Neutrophil (primary cell): ENCODE results near the gene FNBP1L.

Source experiments
- H3K27ac ChIP-seq: fragments of 200-600 bp; sonication (generic); 2 replicates; pipeline ENCODE4 v1.5.1; 2016; ENCODE audit warnings: mild to moderate bottlenecking, moderate library complexity
- H3K27me3 ChIP-seq: fragments of 200-600 bp; sonication (generic); 2 replicates; pipeline ENCODE4 v1.6.0; 2016; ENCODE audit warnings: mild to moderate bottlenecking
- H3K36me3 ChIP-seq: fragments of 200-600 bp; sonication (generic); 2 replicates; pipeline ENCODE4 v1.5.1; 2017
- H3K4me1 ChIP-seq, 2 experiments: fragments of 200-600 bp in 1 of 2; sonication (generic) in 1 of 2; 1 replicate in 1 of 2; 2 replicates in 1 of 2; pipeline versions ENCODE4 v1.5.1 to v1.6.1; 2013 to 2016; ENCODE audit warnings: low read depth in 1 of 2, low read length in 1 of 2, mild to moderate bottlenecking in 1 of 2, moderate library complexity in 1 of 2; ENCODE audit not compliant: control insufficient read depth in 1 of 2, insufficient read depth in 1 of 2
- H3K4me3 ChIP-seq, 2 experiments: fragments of 200-600 bp in 1 of 2; sonication (generic) in 1 of 2; 1 replicate in 1 of 2; 2 replicates in 1 of 2; pipeline ENCODE4 v1.5.1; 2013 to 2016; ENCODE audit warnings: low read depth in 1 of 2, low read length in 1 of 2, mild to moderate bottlenecking in 1 of 2, moderate library complexity in 1 of 2
- H3K9me3 ChIP-seq: fragments of 200-600 bp; sonication (generic); 2 replicates; pipeline ENCODE4 v1.5.1; 2016
- TF ChIP-seq, protein P1 (sequence below): fragments of 200-600 bp; sonication (generic); IDR thresholded peaks from 2 replicates; pipeline ENCODE4 v1.5.1; 2016; ENCODE audit warnings: antibody characterized with exemption

The FNBP1L gene

DNA sequence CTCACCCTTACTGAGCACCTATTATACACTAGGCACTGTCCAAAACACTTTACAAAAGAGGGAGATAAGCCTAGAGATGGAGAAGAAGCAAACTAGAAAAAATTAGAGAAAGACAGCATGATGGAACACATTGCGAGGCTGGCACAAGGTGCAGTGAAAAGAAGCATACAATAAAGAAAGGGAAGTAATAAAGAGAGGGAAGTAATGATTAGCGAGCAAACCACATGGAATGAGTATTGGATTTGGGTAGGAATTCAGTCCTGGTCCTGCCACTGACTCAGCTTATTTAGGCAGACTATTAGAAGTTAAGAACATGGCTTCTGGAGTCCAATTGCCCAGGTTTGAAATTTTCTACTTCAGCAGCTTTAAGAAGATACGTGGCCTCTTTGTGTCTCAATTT, 32.6 kb upstream of the FNBP1L start:
- Histone ChIP-seq H3K27me3 (no peaks in the 10 kb centered on the region), H3K4me3 (no peak overlapping the region), H3K9me3 (no peaks in the 10 kb centered on the region), H3K4me1 (peaks cover 0 to 6% of the 10 kb centered on the region in 2 experiments), H3K36me3 (no peaks in the 10 kb centered on the region), H3K27ac (no peak overlapping the region)
- TF ChIP-seq, protein P1, sequence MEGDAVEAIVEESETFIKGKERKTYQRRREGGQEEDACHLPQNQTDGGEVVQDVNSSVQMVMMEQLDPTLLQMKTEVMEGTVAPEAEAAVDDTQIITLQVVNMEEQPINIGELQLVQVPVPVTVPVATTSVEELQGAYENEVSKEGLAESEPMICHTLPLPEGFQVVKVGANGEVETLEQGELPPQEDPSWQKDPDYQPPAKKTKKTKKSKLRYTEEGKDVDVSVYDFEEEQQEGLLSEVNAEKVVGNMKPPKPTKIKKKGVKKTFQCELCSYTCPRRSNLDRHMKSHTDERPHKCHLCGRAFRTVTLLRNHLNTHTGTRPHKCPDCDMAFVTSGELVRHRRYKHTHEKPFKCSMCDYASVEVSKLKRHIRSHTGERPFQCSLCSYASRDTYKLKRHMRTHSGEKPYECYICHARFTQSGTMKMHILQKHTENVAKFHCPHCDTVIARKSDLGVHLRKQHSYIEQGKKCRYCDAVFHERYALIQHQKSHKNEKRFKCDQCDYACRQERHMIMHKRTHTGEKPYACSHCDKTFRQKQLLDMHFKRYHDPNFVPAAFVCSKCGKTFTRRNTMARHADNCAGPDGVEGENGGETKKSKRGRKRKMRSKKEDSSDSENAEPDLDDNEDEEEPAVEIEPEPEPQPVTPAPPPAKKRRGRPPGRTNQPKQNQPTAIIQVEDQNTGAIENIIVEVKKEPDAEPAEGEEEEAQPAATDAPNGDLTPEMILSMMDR = no peak

DNA sequence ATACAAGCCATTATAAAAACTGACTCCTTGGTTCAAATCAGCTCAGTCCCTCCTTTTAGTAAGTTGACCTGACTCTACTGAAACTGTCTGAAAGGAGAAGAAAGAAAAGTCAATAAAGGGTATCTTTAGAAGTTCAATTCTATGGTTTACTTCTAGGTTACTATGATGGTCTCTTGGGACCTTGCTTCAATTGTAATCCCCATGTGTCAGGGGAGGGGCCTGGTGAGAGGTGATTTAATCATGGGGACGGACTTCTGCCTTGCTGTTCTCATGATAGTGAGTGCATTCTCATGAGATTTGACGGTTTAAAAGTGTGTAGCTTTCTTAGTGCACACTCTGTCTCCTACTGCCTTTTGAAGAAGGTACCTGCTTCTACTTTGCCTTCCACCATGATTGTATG, 31.7 kb upstream of the FNBP1L start:
- no peak overlapping the region for H3K27ac ChIP-seq
- TF ChIP-seq, protein P1 = no peak

DNA sequence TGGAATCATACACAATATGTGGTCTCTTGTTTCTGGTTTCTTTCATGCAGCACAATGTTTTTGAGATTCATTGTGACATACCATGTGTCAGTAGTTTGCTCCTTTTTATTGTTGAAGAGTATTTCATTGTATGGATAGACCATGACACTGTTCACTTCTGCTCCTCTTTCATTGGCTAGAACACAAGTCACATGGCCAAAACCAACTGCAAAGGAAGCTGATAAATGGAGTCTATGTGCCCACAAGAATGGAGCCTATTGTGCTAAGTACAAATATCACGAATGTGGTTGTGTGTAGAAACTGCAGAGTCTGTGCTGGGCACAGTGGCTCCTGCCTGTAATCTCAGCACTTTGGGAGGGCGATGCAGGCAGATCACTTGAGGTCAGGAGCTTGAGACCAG, 28.6 kb upstream of the FNBP1L start:
- Histone ChIP-seq H3K36me3 (no peaks in the 10 kb centered on the region), H3K9me3 (no peaks in the 10 kb centered on the region), H3K4me3 (no peak overlapping the region), H3K27me3 (no peaks in the 10 kb centered on the region), H3K4me1 (peaks cover 0 to 6% of the 10 kb centered on the region in 2 experiments), H3K27ac (no peak overlapping the region)
- TF ChIP-seq, protein P1 = no peak

More for the DNA sequence above, 31.7 kb upstream of the FNBP1L start:
- H3K4me3 ChIP-seq = no peak overlapping the region
- no peaks in the 10 kb centered on the region for H3K27me3 ChIP-seq
- H3K4me1 ChIP-seq = peaks cover 0 to 6% of the 10 kb centered on the region in 2 experiments
- no peaks in the 10 kb centered on the region for H3K9me3 ChIP-seq
- H3K36me3 ChIP-seq = no peaks in the 10 kb centered on the region

- Histone ChIP-seq H3K27me3 (no peaks in the 10 kb centered on the region), H3K27ac (no peak overlapping the region), H3K9me3 (no peaks in the 10 kb centered on the region), H3K4me3 (no peak overlapping the region), H3K36me3 (no peaks in the 10 kb centered on the region), H3K4me1 (peaks cover 0 to 2% of the 10 kb centered on the region in 2 experiments)
- TF ChIP-seq, protein P1 = no peak
Measured at GRCh38 chr1:93420400-93420799, 27.5 kb upstream of the FNBP1L start.

DNA sequence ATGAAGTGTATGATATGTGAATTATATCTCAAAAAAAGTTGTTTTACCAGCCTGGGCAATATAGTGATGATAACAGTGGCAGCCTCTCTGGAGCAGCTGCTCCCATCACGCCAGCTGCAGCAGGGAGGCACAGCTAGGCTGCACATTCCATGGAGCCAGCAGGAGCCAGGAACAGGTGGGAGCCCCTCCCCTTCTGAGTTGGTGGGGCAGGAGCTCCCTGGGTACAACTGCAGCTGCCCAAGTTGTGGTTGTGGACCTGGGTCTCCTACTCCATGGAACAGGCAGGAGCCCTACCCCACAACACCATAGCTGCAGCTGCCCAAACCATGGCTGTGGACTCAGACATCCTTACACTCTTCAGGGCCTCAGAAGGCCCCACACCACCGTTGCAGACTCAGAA, 21.7 kb upstream of the FNBP1L start:
- Histone ChIP-seq H3K4me3 (no peak overlapping the region), H3K4me1 (no peaks in the 10 kb centered on the region), H3K36me3 (no peaks in the 10 kb centered on the region), H3K9me3 (no peaks in the 10 kb centered on the region), H3K27ac (no peak overlapping the region), H3K27me3 (no peaks in the 10 kb centered on the region)
- TF ChIP-seq, protein P1 = no peak

DNA sequence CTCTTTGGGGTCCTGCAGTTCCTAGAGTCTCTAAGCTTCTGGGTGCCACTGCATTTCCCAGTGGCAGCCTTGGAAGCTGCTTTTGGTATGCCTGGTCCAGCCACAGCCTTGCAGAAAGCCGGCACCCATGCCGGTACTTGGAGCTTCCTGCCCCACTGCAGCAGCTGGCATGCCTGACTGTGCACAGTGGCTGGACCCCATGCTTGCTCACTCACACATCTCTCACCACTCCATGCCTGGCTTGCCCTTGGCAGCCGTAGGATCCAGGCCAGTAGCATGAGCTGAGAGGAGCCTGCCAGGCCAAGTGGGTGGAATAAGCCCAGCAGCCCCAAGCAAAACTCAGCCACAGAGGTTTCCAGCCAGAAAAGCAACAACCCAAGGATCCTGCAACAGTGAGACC, 20.3 kb upstream of the FNBP1L start:
- Histone ChIP-seq H3K9me3 (no peaks in the 10 kb centered on the region), H3K27me3 (no peaks in the 10 kb centered on the region), H3K4me1 (no peaks in the 10 kb centered on the region), H3K36me3 (no peaks in the 10 kb centered on the region), H3K4me3 (no peak overlapping the region), H3K27ac (no peak overlapping the region)
- TF ChIP-seq, protein P1 = no peak
